ENCODE data around the gene CFAP251.

CFAP251 gene

DNA sequence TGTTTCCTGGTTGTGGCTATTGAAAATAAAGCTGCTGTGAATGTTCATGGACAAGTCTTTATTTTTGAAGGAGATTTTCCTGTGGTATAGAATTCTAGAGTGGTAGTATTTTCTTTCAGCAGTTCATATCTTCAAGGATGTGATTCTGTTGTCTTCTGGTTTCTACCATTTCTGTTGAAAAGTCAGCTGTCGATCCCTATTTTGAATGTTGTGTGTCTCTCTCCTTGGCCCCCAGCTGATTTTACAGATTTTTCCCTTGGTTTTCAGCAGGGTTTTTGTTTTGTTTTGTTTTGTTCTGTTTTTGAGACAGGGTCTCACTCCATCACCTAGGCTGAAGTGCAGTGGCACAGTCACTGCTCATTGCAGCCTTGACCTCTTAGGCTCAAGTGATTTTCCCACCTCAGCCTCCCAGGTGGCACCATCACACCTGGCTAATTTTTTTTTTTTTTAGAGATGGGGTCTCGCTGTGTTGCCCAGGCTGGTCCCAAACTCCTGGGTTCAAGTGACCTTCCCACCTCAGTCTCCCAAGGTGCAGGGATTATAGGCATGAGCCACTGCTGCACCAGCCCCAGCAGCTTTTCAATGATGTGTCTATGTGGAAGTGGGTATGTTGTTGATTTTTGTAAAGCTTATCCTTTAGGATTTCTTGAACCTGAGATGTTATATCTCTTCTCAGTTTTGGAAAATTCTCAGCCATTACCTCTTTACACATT lies 28.1 kb downstream of the CFAP251 start:
- no peak for DNase-seq (ENCODE audit: low read depth, low spot score)

- DNase-seq (ENCODE audit: low read depth, low spot score), result no peak
Observed at GRCh38 chr12:121947981-121948380, 29.6 kb downstream of the CFAP251 start.

GRCh38 chr12:121949648-121950397 lies 31.4 kb downstream of the CFAP251 start:
- DNase-seq (ENCODE audit: low read depth, low spot score), result no peak

DNA sequence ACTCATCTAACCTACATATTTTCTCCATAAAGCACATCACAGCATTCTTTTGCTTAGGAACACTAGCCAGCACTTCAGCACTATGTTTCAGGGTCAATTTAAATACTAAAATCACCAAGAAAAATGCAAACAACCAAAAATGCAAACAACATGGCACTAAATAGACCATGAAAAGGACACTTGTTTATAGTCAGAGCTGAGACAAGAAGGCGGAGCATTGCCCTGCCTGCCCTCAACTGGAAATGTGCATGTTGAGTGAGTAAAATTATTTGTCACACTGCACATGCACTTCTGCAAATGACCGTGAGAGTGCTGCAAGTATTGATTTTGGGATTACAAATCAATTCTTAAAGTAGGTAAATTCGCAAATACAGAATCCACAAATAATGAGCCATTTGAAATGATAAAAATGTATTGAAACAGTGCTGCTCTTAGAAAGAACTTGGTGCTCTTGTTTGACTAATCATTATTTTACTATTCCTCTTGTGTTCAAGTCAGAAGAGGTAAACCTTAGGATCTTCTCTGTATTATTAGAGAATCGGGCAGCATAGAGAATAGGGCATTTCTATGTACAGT lies 34.8 kb downstream of the CFAP251 start:
- no peak for DNase-seq (ENCODE audit: low read depth, low spot score)

DNA sequence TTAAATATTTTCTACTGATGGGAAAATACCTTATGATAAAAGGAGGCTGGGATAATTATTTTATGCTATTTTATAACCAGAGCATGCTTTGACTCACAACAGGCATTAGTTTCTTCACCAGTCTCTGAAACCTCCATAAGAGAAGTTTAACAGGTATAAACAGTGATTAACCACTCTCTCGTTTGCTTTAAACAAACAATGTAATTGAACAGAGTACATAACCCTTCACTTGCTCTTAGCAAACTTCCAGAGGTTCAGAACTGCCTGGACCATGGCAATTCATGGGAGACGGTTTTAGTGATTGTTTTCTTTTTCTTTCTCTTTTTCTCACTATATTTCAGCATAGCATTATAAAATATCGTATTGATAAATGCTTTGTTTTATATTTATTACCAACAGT lies 35.3 kb downstream of the CFAP251 start:
- DNase-seq (ENCODE audit: low read depth, low spot score), result no peak

DNA sequence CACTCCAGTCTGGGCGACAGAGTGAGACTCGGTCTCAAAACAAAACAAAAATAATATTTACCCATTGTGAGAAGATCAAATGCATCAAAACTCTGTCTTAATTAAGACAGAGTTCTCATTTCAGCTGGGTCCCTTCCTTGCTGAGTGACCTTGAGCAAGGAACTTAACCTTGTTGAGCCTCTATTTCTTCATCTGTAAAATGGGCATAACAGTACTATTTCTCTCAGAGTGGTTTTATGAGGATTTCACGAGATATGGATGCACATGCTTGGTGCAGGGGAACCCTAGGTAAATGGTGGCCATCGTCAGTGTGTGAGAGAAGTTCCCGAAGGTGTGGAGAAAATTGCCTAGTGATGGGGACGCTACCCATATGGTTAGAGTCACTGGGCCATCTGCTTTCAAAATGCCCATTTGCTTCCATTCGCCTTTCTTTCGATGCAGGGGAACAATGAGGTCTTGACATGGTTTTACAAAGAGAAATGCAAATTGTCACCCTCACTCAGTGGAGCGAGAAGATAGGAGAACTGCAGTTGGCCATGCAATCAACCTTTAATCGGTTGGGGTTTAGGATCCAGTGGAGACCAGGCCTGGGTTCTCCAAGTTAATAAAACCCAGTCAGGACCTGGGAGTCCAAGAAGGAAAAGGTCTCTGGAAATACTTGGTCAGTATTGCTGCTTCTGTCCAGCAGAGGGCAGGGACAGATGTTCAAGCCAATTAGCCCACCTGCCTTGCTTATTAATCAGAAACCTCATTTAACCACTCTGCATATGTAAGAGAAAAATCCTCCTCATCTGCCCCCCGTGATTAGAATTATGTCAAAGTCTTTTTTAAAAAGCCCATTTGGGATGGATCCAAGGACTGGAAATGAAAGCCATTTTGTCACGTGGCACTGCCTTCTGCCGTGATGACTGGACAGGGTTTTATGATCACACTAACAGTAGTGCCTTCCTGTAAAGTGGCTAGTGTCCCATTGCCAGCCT lies 37.2 kb downstream of the CFAP251 start:
- DNase-seq (ENCODE audit: low read depth, low spot score), result no peak

DNA sequence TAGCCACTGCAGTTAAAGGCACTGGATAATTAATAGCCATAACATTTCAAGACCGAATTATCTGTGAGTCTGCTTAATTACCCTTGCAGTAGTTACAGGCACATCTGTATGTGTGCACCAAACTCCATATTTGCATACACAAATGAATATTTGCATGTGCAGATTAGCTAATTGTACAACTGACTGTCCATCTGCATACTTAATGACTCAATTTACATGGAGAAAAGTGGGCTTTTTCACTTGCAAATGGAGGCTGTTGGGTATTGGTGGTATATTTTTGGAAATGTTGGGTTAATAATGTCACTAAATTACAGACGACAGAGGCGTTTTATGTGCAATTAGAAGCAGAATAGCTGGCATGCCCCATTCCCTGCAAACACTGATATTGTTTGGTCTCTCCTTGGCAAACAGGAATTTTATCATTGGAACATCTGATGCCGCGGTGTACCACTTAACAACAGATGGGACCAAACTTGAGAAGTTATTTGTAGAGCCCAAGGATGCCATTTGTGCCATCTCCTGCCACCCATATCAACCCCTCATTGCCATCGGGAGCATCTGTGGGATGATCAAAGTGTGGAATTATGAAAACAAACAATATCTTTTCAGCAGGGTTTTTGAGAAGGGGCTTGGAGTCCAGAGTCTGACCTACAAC lies 39.6 kb downstream of the CFAP251 start:
- DNase-seq (ENCODE audit: low read depth, low spot score), result no peak

DNA sequence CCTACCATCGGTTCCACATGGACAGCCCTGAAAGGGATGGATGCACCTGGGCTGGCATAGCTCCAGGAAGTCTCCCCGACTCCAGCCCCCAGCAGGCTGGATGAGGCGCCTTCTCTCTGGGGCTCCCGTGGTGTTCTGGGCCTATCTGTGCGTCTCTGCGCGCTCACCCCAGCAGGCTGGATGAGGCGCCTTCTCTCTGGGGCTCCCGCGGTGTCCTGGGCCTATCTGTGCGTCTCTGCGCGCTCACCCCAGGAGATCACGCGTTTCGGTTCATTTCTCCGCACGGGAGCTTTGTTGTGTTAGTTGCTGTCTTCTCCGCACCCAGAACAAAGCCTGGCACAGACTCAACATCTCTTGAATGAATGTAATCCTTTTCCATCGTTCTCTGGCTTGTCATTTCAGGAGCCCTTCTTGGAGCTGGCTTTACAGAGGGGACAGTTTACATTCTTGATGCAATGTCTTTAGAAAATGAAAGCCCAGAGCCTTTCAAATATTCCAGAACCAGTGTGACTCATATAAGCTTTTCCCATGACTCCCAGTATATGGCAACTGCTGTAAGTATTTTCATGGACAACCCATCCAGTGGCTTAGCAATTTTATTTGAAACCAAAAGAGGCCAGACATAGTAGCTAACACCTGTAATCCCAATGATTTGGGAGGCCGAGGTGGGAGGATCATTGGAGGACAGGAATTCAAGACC lies 40.3 kb downstream of the CFAP251 start:
- DNase-seq (ENCODE audit: low read depth, low spot score), result no peak

DNA sequence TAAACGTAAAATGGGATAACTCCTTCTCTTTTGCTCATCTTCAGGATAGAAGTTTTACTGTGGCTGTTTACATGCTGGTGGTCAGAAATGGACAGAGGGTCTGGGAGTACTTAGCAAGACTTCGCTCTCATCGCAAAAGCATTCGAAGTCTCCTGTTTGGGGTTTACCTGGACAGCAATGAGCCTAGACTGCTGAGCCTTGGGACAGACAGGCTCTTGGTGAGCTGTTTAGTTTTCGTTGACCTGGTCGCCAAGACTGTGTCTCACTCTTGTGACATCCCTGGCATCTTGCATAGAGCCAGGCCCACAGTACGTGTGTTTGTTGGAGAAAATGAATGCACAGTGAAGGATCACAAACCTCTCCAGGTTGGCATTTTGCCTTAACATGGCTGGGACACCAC lies 42.1 kb downstream of the CFAP251 start:
- no peak for DNase-seq (ENCODE audit: low read depth, low spot score)

- DNase-seq (ENCODE audit: low read depth, low spot score), result no peak
Observed at GRCh38 chr12:121961195-121961879, 42.9 kb downstream of the CFAP251 start.

GRCh38 chr12:121963341-121964018 lies 45.1 kb downstream of the CFAP251 start:
- DNase-seq (ENCODE audit: low read depth, low spot score), result no peak

DNA sequence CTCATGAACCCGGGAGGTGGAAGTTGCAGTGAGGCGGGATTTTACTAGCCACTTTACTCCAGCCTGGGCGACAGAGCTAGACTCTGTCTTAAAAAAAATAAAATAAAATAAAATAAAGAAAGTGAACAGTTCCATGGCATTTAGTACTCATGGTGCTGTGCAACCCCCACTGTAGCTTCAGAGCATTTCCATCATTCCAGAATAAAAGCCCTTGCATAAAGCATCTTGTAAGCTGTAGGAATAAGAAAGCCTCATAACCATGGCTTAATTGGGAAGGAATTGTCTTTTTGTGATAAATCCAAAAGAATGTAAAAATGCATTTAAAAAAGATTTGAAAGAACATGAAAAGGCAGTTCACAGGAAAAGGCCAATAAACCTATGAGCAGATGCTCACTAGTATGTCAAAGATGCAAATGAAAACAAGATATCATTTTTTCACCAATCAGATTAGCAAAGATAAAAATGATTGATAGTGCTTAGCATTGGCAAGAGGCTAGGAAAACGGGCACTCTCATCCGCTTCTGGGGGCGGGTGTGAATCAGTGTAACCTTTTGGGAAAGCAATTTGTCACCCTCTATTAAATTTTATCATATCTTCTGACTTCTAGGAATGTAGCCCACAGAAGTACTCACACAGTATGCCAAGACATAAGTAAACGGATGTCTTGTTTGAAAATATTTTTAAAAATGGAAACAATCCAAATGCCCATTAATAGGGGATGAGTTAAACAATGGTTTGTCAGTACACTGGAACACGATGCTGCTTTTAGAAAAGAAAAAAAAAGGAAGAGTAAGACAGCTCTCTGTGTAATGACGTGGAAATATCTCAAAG lies 46.6 kb downstream of the CFAP251 start:
- DNase-seq (ENCODE audit: low read depth, low spot score), result no peak

GRCh38 chr12:121966959-121967358 lies 48.6 kb downstream of the CFAP251 start:
- DNase-seq (ENCODE audit: low read depth, low spot score), result no peak

DNA sequence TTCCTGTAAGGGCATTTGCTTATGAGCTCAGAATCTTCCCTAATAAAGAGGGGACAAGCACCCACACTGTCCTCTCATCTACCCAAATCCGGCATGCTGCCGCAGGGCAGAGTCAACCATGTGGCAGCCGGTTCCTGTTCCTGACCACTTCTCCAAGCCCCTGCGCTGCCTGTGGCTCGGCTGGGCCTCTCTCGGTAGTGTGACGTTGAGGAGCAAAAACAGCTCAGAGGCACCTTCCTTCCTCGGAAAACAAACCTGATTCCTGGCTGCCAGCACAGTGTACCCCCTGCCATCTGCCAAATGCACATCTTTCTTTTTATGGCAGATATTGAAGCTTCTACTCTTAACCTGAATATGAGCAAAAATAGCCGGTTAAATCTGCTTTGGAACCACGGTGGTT lies 50.5 kb downstream of the CFAP251 start:
- no peak for DNase-seq (ENCODE audit: low read depth, low spot score)

DNA sequence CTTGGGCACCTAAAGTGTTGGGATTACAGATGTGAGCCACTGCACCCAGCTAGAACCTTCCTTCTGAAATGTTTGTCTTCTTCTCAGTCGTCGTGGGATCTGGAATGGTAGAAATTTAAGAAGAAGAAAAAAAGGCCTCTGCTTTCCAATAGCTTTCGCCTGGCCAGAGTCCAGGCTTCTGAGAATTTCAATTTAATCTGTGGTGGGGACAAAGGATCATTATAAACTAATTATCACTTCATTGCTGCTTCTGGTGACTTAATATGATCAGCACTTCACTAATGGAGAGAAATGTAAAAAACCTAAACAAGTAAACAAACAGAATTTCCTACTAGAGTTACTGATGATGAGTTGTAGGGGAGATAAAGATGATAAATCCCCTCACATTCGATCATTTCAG lies 51.3 kb downstream of the CFAP251 start:
- DNase-seq (ENCODE audit: low read depth, low spot score), result no peak

DNA sequence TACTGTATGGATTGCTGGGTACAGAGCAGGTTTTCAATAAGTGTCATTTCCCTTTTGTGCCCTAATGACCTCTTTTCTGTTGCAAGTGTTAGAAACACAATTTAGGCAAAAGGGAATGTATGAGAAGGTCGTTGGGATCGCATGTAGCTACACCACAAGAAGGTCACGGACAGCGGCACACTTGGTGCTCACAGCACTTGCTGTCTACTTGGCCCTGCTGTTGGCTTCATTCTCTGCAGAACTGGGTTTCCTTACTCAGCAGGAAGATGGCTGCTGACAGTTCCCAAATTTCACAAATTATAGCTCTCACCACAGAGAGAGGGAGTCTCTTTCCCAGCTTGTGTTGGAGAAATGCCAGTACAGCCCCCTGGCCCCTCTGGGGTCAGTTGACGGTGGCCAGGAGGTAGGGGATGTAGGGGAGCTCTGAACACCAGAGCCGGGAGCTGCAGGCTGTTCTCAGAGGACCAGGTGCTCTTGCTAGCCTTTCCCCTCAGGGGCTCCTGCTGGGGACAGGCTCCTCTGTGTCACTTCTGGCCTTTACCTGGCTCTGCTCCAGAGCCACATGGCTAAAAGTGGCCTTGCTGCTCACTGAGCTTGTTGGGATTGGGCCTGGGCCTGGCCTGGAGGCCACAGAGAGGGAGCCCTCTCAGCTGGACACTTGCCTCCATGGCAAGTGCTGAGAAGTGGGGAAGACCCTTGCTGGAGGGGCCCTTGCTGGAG lies 52.3 kb downstream of the CFAP251 start:
- DNase-seq (ENCODE audit: low read depth, low spot score), result no peak

DNA sequence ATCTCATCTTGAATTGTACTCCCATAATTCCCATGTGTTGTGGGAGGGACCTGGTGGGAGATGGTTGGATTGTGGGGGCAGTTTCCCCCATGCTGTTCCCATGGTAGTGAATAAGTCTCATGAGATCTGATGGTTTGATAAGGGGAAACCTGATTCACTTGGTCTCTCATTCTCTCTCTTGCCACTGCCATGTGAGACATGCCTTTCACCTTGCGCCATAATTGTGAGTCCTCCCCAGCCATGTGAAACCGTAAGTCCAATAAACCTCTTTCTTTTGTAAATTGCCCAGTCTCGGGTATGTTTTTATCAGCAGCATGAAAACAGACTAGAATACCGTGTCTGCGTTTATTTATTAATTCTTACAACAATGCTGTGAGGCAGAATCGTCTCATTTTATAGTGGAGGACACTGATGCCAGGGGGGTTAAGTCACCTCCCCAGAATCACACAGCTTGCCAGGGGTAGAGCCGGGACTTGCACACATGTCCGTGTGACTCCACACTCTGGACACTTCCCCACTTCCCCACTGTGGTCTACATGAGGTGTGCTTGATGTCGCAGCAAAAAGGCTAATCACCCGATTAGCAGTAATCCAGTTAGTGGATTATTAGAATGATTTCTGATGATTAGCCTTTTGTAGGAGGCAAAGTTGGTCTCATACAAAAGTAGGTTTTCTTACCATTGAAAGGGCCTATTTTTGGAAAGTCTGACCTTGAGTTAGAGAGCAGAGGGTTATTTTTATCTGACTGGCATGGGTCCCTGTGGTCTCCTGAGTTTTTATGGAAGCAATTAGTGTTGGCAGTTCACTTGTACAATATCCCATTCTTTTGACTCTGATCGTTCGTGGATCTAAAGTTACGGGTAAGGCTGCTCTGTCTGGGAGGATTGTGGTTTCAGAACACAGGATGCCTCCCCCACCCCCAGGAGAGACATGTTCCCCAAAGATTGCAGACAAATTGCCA lies 55.9 kb downstream of the CFAP251 start:
- no peak for DNase-seq (ENCODE audit: low read depth, low spot score)
